ENCODE data around the gene CSTPP1.

GRCh38 chr11:47002390-47002789, 65.8 kb downstream of the CSTPP1 start:
- TF ChIP-seq CTCF (IDR thresholded peaks at IDR 0.05) (no peak), POLR2A (IDR thresholded peaks at IDR 0.05) (no peak)

Measured in right lobe of liver (tissue), 4 donors.